Gastroesophageal sphincter (tissue), 3 donors: ENCODE data around the gene EXOC4.

Experiments used
- POLR2A ChIP-seq, 2 donors: fragments of 450-650 bp; IDR thresholded peaks; one replicate each; pipeline ENCODE4 v1.6.1; 2017; ENCODE audit warnings: antibody characterized with exemption in 2 of 2, mild to moderate bottlenecking in 2 of 2, moderate library complexity in 1 of 2
- TF ChIP-seq, protein P1 (sequence below), 4 experiments: fragments of 200-600 bp in 2 of 4; fragments of 450-650 bp in 2 of 4; sonication (generic) in 1 of 4; IDR thresholded peaks; one replicate each; pipeline ENCODE4 v1.5.1; 2017 to 2019; ENCODE audit warnings: antibody characterized with exemption in 4 of 4, mild to moderate bottlenecking in 2 of 4, moderate library complexity in 2 of 4

DNA sequence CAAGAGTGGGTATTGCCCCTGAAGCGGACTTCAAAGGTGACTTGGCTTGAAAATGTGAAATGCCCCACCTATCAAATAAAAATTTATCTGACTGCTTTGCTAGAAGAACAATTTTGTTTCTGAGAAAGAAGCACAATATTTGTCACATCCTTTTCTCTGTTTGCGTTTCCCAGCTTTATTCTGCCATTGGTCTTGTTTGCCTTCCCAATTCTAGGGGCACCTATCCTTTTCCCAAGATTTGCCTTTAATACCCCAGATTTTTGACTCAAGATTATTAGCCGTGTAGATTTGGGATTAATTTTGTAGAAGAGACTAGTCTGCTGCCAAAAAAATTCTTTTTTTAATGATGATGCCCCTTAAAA is 764.0 kb downstream of the EXOC4 start:
- TF ChIP-seq POLR2A (IDR thresholded peaks at IDR 0.05) = no peak
- TF ChIP-seq, protein P1, sequence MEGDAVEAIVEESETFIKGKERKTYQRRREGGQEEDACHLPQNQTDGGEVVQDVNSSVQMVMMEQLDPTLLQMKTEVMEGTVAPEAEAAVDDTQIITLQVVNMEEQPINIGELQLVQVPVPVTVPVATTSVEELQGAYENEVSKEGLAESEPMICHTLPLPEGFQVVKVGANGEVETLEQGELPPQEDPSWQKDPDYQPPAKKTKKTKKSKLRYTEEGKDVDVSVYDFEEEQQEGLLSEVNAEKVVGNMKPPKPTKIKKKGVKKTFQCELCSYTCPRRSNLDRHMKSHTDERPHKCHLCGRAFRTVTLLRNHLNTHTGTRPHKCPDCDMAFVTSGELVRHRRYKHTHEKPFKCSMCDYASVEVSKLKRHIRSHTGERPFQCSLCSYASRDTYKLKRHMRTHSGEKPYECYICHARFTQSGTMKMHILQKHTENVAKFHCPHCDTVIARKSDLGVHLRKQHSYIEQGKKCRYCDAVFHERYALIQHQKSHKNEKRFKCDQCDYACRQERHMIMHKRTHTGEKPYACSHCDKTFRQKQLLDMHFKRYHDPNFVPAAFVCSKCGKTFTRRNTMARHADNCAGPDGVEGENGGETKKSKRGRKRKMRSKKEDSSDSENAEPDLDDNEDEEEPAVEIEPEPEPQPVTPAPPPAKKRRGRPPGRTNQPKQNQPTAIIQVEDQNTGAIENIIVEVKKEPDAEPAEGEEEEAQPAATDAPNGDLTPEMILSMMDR (IDR thresholded peaks at IDR 0.05) = no peak
